GM21526 (cell line): Measurements from ENCODE around the gene FAR2.
"Not testable (repeated sequence)": the region's sequence is repeated elsewhere in the genome, so short reads cannot be mapped to it uniquely, and the experiment has no call there.

Source experiments
- ATAC-seq: cut with Tn5 transposase; IDR thresholded peaks from one replicate; pipeline ENCODE4 v1.9.1; 2021; ENCODE audit warnings: moderate library complexity; ENCODE audit not compliant: unreplicated experiment, low FRiP score

The FAR2 gene

DNA sequence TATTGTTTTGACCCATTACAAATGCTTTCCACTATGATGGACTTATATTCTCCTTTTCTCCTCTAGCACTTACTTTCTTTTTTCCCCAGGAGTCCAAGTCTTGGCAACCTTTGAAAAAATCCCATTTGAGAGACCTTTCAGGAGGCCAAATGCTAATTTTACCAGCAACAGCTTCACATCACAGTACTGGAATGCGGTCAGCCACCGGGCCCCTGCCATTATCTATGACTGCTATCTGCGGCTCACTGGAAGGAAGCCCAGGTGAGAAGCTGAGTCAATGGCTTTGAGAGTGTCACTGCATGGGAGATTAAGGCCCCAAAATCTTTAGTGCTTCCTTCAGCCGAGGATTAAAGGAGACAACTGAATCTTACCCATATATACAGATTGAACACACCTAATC is 167.7 kb downstream of the FAR2 start:
- no peak for ATAC-seq

DNA sequence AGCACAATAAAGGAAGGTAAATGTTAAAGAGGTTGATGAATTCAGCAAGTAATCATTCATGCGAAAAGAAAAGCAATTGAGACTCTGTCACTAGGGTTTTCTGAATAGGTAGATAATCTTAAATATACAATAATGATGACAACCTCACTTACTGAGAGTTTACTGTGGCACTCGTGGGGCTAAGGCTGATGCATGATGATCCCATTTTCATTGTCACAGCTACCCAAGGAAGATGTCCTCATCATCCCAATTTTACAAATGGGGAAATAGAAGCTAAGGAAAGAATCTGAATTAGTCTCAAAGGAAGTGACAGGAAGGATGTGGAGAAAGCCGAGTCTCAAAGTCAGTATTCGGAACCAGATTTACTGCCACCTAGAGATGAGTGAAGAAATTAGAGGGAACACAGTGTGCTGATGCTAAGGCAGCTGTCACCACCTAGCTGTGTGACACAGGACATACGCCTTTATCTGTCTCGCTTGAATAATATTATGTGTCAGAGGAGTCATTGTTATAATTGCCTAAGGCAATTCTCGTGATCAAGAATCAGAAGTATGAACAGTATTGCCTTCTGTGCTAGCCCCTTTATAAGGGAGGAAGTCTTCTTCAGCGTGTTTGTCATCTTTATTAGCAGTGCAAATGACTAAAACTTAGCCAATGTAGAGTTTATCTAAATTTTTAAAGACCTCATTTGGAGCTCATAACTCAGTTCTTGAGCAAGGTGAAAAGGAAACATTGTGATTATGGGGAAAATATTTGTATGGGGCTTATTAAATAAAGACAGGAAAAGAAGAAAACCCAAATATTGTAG is 168.7 kb downstream of the FAR2 start:
- ATAC-seq, result peak; percentile 99

DNA sequence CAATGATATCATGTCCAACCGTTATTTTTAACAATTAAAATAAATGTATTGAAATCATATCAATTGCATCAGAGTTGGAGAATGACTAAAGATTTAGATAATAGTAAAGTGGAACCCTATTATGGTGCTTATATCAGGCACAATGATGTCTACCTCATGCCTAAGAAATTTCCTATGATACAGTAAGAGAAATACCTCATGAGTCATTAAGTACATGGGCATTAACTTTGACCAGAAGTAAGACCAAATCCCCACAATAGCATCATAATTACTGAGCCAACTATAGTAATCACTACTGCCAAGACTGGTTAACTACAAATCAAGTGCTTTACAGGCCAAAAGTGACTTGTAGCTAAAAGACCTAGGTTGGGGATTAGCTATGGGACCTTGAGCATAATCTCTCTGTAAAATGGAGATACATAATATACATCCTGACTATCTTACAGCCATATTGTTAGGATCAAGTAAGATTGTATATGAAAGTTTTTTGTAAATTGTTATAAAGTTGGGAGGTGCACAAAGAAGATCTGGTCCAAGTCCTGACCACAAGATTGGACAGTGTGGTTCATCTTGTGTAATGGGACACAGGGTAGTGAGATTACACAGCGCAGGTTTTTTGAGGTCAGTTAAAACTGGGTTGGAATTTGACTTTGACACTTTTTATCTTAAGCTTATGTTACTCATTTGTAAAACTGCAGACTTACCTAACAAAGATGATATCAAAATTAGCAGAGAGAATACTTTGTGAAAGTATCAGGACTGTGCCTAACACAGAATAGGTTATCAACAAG is 171.4 kb downstream of the FAR2 start:
- no peak for ATAC-seq

DNA sequence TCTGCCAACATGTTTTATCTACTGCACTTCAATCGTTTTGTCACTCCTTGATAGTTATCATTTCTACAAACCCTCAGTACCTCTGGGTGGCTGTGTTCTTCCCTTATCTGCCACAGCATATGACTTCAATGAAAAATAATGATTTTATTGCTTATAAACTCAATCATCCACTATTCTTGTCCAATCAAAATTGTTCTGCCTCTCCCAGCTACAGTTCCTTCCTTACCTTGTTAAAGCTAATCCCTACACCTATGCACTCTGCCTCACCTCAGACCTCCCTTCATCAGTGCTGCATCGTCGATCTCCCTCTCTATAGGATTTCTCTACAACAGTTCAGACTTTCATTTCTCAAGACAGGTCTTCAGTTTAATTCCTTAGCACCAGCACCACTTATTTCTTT is 173.1 kb downstream of the FAR2 start:
- ATAC-seq, result no peak

DNA sequence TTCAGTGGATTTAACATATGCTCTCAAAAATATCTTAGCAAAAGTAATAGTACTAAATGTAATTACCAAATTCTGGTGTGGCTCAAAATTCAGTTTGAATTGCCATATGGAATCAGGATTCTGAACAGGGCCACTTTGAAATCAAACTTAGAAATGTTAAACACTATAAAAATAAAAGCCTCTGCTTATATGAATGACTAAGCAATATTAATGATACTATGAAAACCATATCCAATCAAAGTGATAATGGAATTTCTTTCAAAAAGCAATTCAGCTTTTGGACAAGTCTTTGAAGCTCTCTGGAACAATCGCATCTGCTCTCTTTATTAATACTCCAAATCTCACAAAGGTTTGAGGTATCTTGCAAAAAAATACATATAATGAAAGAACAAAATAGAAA is 180.3 kb downstream of the FAR2 start:
- no peak for ATAC-seq

DNA sequence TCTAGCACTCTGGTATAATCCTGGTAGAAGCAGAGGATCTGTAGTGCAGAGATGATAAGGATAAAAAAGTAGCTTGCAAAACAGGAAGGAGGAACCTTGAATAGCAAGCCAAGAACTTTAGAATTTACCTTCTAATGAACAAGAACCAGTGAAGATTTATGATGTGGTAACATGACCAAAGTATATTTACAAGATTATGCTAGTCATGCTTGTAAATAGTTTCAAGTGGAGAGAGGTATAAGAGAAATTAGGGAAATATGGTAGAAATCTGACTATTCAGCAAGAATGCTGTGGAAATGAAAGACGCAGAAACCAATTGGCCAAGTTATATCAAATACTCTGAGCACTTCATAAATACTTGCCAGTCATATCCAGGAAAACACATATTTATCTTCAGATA is 184.1 kb downstream of the FAR2 start:
- no peak for ATAC-seq

DNA sequence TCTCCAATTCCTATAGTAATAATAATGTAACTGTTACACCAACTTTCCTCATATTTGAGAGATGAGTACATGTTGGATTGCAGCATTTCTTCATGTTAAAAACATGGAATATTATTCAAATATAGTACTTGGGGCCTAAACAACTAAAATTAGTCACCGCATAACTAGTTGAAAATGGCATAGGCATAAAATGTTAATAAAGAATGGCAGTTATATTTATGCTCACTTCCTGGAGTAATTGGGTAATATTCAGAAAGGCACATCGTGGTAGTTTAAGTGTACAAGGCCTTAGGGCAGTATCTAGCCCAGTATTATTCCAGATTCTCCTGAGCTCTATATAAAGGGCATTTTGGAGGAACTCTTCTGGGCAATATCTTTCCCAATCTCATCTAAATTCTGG is 185.9 kb downstream of the FAR2 start:
- no peak for ATAC-seq

DNA sequence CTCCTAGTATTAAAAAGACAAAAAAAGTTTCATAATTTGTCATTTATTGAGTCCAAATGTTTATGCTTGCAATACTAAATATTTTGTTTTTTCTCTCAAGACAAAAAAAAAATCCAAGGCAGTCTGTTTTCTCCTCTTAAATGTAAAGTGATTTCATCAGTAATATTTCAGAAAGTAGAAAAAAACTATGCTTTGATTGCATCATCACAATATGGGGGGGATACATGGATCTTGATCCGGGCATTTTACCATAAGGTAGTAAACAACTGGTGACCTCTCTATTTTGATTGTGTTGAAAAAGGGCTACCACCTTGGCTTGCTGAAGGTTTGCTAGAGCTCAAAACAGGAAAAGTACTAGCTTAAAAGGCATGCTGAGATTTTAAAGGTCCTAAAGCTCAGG is 188.2 kb downstream of the FAR2 start:
- ATAC-seq, result no peak

DNA sequence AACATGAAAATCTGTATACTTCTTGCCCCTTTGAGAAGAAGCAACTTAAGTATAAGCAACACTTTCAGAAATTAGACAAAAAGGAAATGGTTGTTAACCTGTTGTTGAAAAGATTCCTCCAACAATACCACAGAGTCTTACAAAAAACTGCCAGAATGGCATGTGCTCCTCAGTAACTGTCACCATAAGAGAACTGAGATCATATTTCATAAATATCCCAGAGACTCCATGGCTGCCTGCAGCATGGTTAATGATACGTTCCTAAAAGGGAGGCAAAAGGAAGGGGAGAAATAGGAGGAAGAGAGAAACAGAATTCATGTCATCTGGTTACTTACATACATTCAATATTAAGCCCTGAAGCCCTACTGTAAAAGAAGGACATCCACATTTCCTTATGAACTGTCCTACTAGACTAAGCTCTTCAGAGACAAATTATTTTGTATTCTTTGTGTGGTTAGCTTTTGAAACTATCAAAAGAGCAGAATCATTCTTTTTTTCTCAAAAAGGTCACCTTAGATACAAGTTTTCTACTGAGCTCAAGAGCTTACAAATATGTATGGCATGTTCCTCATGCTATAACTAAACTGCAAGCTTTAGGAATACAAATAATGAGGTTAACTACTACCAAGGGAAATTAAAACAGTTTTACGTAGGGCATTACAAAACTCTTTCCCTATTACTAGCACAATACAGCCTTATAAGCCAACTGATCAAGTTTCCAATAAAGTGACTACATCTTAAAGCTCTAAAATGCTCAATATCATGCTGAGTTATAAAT is 194.1 kb downstream of the FAR2 start:
- no peak for ATAC-seq

DNA sequence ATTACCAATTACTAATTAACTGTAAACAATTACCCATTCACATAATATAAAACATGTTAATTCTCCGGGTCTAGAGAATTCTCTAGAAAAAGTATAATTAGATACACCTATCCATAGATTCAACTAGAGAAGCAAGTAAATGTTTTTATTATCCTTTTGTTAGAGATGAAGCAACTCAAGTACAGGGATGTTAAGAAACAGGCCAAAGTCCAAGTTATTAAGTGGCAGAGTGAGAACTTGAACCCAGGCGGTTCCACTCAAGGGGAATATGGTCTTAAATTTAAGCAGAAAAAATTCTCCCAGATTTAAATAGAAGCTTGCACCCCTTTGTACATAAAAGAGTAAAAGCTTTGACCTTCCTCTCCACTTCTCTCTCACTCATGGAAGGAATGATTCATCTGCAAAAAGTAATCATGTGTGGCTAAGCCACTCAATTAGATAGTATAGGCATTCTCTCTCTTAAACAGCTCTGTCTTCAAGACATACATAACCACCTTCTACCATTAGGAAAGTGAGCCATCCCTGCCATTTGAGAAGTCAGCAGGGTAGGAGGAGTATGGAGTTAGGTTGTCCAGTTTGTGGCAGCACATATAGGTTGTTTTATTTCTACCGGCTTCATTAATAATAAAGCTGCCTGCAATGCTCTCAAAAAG is 197.8 kb downstream of the FAR2 start:
- no peak for ATAC-seq

DNA sequence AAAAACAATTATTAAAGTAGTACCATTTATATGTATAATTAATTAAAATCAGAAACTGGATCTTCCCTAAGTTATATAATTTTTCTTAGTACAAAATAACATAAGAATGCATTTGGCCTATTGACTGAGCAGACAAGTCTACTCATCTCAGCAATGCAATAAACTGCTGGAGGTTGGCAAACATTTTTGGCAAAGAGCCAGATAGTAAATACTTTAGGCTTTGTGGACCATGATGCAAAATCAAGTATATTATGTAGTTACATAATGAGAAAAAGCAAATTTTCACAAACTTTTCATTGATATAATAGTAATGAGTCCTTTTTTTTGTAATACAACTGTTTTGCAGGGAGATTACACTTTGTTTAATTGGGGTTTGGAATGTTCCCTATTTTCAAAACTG is 201.0 kb downstream of the FAR2 start:
- ATAC-seq, result no peak

DNA sequence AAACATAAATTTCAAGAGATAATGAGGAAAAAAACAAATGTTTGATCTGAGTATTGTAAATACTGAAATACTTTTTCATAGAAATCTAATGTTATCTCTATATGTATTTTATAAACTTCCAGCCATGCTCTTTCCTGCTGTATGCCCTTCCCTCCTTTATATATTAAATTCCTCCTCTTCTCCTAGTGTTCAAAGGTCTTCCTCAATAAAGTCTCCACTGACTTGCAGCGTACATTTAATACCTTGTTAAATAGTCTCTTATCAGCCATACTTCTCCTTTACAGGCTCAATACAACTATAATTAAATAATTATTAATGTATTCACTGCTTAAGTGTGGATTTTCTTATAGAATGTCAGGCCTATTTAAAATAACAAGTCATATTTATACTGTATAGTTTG is 205.9 kb downstream of the FAR2 start:
- no peak for ATAC-seq

DNA sequence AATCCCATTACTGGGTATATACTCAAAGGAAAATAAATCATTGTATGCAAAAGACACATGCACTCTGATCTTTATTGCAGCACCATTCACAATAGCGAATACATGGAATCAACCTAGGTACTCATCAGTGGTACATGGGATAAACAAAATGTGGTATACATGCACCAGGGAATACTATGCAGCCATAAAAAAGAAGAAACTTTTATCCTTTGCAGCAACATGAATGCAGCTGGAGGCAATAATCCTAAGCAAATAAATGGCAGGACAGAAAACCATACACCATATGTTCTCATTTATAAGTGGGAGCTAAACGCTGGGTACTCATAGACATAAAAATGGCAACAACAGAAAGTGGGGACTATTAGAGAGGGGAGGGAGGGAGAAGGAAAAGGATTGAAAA is 216.0 kb downstream of the FAR2 start:
- no peak for ATAC-seq

DNA sequence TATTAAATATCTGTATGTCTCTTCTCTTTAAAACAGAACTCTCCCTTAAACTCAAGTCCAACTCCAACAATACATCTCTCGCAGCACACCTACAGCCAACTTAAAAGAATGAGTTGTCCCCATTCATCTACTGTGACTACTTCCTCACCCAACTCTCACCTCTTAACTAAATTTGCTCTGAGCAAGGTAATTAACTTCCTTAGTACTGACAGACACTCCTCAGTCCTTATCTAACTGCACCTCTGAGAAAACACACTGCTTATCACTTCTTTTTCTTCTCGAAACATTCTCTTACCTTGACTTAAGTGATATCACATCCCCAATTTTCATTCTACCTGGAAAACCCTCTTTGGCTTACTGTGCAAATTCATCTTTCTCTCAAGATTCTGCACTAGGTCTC is 224.9 kb downstream of the FAR2 start:
- no peak for ATAC-seq

DNA sequence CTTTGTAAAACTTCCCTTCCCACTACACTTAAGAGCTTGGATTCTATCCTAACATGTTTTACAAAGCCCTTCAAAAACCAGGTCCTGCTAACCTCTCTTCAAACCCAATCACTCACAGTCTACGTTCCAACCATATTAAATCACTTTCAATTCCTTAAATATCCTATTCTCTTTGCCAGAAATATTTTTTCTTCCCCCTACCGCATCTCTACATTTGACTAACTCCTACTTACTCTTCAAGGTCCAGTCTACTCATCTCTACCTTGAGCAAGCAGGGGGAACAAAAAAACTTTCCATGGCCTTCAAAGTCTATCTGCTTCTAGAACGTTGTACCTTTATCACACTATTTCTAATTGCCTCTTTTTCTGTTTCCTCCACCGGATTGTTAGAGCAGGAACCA is 225.8 kb downstream of the FAR2 start:
- ATAC-seq, result no peak

DNA sequence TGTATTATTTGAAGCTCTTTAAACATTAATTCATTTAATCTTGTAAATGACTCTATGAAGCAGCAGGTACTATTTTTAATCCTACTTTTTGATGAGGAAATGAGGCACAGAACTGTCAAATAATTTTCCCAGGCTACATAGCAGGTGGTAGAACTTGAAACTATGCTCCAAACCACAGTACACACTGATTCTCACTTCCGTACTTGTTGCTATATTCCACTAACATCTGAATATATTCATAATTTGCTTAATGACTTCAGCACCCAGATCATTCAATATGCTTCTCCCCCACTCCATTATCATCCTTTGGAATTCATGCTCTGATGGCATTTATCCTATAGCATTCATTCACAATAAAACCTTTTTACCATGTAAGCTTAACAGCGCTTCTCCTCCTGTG is 227.0 kb downstream of the FAR2 start:
- ATAC-seq, result no peak

DNA sequence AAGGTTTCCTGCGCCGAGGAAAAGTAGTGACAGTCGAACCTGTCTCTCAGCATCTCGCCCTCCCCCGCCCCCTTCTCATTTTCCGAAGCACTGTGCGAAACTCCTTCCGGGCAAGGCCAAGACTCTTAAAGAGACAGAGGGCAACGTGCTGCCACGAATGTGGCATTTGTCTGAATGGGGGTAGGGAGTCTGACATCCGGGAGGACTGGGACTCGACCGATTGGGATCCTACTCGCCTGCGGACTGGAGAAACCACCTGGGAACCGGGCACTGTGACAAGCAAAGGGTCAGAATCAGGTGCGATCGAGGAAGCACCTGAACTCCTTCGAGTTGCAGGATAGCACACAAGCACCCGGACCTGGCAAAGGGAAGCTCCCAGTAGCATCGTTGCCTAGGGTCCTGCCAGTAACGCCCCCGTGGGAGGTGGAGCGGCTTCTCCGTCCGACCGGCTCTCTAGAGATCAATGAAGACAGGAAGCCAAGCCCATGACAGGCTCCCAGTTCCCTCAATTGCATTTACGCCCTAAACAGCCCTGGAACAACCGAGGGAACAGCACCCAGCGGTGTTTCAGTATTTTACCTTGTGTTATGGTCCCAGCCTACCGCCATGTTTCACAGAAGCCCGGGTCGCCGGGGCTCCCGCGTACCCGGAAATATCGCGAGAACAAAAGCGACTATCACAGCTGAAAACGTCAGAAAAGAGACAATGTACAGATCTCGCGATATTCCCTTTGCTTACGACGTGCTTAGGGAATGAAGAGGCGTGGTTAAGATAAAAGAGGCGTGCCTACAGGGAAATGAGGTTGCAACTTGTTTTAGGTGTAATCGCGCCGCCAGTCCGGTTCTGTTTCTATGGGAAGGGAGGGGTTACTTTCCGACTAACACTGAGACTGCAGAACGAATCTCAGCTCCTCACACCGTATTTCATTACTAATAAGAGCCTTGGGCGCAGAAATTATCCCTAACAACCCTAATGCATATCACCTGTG is 231.8 kb downstream of the FAR2 start, which contains the start of gene ERGIC2:
Gene ERGIC2 (minus strand): TSS at position 637 of the 988 bp plus-strand sequence. CDS start 9,539 bp downstream, outside the sequence.
- peak; percentile 97 for ATAC-seq

DNA sequence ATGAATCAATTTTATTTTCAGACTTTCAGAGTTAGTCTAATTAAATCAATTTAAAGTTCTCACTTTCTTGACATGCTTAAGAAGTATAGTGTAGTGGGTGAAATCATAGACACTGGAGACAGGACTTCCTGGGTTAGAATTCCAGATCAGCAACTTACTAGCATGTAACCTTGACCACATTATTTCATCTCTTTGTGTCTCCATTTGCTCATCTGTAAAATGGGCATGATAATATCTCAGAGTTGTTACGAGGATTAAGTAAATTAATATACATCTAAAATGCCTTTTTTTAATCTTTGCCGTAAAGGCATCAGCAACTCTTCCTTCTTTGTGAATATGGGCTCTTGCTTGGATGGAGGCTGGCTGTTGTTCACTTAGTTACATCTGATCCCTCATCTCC is 233.2 kb downstream of the FAR2 start:
- no peak for ATAC-seq

DNA sequence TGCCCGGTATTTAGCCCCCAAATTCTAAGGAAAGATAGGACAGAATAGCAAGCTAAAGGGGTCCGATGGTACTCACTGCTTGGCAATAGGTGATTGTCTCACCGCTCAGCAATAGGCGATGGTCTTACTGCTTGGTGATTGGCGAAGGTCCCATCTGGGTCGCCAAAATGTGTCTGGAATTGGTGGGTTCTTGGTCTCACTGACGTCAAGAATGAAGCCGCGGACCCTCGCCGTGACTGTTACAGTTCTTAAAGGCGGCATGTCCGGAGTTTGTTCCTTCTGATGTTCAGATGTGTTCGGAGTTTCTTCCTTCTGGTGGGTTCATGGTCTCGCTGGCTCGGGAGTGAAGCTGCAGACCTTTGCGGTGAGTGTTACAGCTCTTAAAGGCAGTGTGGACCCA is 236.1 kb downstream of the FAR2 start:
- not testable (repeated sequence) for ATAC-seq
